PC-9 (cell line): Measurements from ENCODE around the gene CCDC24. TPM values are rescaled to one million over a fixed set of nuclear protein-coding genes. Genes with fewer than 3 reads are reported as not detected.
A peak's percentile ranks its signal among the peaks of the same experiment; 100 is the strongest.

Experiments used
- BruUV-seq: library from RNA; stranded (reverse); fragments of 400-500 nt; replicated peaks from 2 replicates; lab custom pipeline; 2021; lab: Mats Ljungman, UMichigan
- CTCF ChIA-PET: fragments of 300-600 bp; sonication (Branson Sonifier 250); formaldehyde crosslinking; loops from one replicate; lab custom pipeline; 2022; ENCODE audit warnings: antibody characterized with exemption; lab: Charles Lee
- POLR2A ChIA-PET: fragments of 300-600 bp; sonication (Branson Sonifier 250); formaldehyde crosslinking; loops from one replicate; lab custom pipeline; 2022; ENCODE audit warnings: antibody characterized with exemption; ENCODE audit not compliant: unreplicated experiment; lab: Charles Lee
- DNase-seq, 2 experiments: peaks; one replicate each; pipeline versions ENCODE4 v3.0.0 to v3.0.0-alpha.2; 2015 to 2022; ENCODE audit warnings: mixed read lengths in 1 of 2
- H2AFZ ChIP-seq: fragments of 200-600 bp; sonication (generic); 2 replicates; pipeline ENCODE4 v1.8.1; 2017; ENCODE audit warnings: antibody characterized with exemption
- H3F3A ChIP-seq: fragments of 200-600 bp; sonication (generic); 2 replicates; pipeline ENCODE4 v1.8.1; 2017; ENCODE audit warnings: antibody characterized with exemption, mild to moderate bottlenecking, low read depth; ENCODE audit not compliant: insufficient read depth
- H3K27ac ChIP-seq: fragments of 200-600 bp; sonication (generic); 2 replicates; pipeline ENCODE4 v1.6.1; 2016; ENCODE audit warnings: mixed run types
- H3K27me3 ChIP-seq: fragments of 200-600 bp; sonication (generic); 2 replicates; pipeline ENCODE4 v1.6.1; 2016; ENCODE audit warnings: low read depth, mixed run types; ENCODE audit not compliant: insufficient read depth
- H3K36me3 ChIP-seq: fragments of 200-600 bp; sonication (generic); 2 replicates; pipeline ENCODE4 v1.6.1; 2016; ENCODE audit warnings: low read depth, mixed run types
- H3K4me1 ChIP-seq: fragments of 200-600 bp; sonication (generic); replicated peaks from 2 replicates; pipeline ENCODE4 v1.6.1; 2016; ENCODE audit warnings: mixed run types; ENCODE audit not compliant: insufficient read depth
- H3K4me2 ChIP-seq: fragments of 200-600 bp; sonication (generic); 2 replicates; pipeline ENCODE4 v1.6.1; 2017; ENCODE audit warnings: mixed run types
- H3K4me3 ChIP-seq: fragments of 200-600 bp; sonication (generic); 2 replicates; pipeline ENCODE4 v1.6.1; 2016; ENCODE audit warnings: mixed run types
- H3K79me2 ChIP-seq: fragments of 200-600 bp; sonication (generic); 2 replicates; pipeline ENCODE4 v1.6.1; 2017; ENCODE audit warnings: low read depth, mixed run types
- H3K9me2 ChIP-seq: fragments of 200-600 bp; sonication (generic); 2 replicates; pipeline ENCODE4 v1.8.1; 2017; ENCODE audit warnings: mild to moderate bottlenecking; ENCODE audit not compliant: insufficient read depth
- H3K9me3 ChIP-seq: fragments of 200-600 bp; sonication (generic); 2 replicates; pipeline ENCODE4 v1.8.1; 2016; ENCODE audit warnings: low read depth; ENCODE audit not compliant: insufficient read depth
- H4K20me1 ChIP-seq: fragments of 200-600 bp; sonication (generic); 2 replicates; pipeline ENCODE4 v1.8.1; 2017; ENCODE audit not compliant: insufficient read depth
- EZH2 ChIP-seq: fragments of 200-600 bp; sonication (generic); IDR thresholded peaks from 2 replicates; pipeline ENCODE4 v1.8.0; 2017; ENCODE audit warnings: antibody characterized with exemption, low read depth
- intact Hi-C: fragments of 100-400 bp; cut with micrococcal nuclease; formaldehyde crosslinking; loops from one replicate; pipeline ENCODE4 v1.10.0; 2022; ENCODE audit not compliant: unreplicated experiment
- total RNA-seq: library from RNA; stranded (reverse); gene quantifications from 2 replicates; pipeline ENCODE4 v1.2.3, GENCODE V29; 2021
- TF ChIP-seq, protein P1 (sequence below): fragments of 200-600 bp; sonication (generic); conservative IDR thresholded peaks from 2 replicates; pipeline ENCODE4 v1.6.1; 2017; ENCODE audit warnings: mixed run types, antibody characterized with exemption, mild to moderate bottlenecking, moderate library complexity

Gene CCDC24
- total RNA-seq, 1 experiment from 2014 or later, result 47.9 TPM

DNA sequence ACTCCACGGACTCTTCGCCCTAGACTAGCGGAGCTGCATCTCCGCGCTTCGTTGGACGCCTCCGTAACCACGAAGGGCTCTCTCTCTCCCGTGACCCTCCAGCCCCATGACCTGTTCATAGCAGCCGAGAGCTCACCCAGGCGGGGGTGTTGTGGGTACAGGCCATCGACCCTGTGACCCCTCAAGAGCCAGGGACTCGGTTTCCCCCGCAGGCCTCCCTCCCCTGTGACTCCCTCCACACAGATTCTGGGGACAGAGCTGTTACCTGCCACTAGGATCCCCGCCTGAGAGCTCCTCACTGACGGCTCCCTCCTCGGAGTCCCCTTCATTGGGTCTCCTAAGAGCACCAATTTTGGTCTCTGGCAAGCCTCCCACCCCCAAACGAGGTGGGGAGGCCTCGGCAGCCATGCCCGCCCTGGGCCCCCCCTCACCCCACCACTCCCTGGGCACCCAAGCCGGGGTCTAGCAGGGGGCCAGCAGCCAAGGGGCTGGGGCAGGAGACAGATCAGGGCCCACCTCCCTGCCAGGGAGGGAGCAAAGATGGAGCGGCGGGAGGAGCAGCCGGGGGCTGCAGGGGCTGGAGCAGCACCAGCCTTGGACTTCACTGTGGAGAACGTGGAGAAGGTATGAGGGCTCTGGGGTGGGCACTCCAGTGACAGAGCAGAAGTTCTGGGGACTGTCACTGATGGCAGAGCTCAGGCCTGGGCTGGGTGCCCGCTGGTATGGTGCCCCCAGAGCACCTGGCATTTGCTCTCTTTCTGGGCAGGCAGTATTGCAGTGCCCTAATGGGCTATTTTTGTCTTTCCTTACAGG lies 44.1 kb upstream of the CCDC24 start:
- Histone ChIP-seq H3F3A (peaks cover 6% of the 10 kb centered on the region; the same call in 1 of the 2 replicates), H3K27ac (no peak overlapping the region; the same call in 1 of the 2 replicates), H3K9me3 (no peaks in the 10 kb centered on the region), H3K4me2 (peak overlapping the region; percentile 100), H3K4me1 (peaks cover 26% of the 10 kb centered on the region), H3K27me3 (no peaks in the 10 kb centered on the region), H3K4me3 (peak overlapping the region; percentile 74), H2AFZ (peak overlapping the region; percentile 94), H3K9me2 (no peaks in the 10 kb centered on the region), H3K36me3 (no peaks in the 10 kb centered on the region), H4K20me1 (no peaks in the 10 kb centered on the region), H3K79me2 (peaks cover 17% of the 10 kb centered on the region; the same call in 1 of the 2 replicates)
- TF ChIP-seq EZH2, result no peak
- TF ChIP-seq, protein P1, sequence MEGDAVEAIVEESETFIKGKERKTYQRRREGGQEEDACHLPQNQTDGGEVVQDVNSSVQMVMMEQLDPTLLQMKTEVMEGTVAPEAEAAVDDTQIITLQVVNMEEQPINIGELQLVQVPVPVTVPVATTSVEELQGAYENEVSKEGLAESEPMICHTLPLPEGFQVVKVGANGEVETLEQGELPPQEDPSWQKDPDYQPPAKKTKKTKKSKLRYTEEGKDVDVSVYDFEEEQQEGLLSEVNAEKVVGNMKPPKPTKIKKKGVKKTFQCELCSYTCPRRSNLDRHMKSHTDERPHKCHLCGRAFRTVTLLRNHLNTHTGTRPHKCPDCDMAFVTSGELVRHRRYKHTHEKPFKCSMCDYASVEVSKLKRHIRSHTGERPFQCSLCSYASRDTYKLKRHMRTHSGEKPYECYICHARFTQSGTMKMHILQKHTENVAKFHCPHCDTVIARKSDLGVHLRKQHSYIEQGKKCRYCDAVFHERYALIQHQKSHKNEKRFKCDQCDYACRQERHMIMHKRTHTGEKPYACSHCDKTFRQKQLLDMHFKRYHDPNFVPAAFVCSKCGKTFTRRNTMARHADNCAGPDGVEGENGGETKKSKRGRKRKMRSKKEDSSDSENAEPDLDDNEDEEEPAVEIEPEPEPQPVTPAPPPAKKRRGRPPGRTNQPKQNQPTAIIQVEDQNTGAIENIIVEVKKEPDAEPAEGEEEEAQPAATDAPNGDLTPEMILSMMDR, result no peak
- intact Hi-C loops, result loop anchor here (2.0 kb wide), 2 partner anchors 44 to 418 kb away; partner anchors contain the start of gene CCDC24
- DNase-seq, result no peak
- no TSS peak for BruUV-seq
- ChIA-PET CTCF (interaction anchor here (0.6 to 2.8 kb wide), 4 partner anchors 101 to 234 kb away, joined by 3 to 13 read pairs (median 3); no protein-coding TSS in a partner anchor), POLR2A (interaction anchor here (0.5 to 0.9 kb wide), 4 partner anchors 23 to 1781 kb away, joined by 3 to 38 read pairs (median 6); partner anchors contain the start of genes DPH2 and SLC6A9)

DNA sequence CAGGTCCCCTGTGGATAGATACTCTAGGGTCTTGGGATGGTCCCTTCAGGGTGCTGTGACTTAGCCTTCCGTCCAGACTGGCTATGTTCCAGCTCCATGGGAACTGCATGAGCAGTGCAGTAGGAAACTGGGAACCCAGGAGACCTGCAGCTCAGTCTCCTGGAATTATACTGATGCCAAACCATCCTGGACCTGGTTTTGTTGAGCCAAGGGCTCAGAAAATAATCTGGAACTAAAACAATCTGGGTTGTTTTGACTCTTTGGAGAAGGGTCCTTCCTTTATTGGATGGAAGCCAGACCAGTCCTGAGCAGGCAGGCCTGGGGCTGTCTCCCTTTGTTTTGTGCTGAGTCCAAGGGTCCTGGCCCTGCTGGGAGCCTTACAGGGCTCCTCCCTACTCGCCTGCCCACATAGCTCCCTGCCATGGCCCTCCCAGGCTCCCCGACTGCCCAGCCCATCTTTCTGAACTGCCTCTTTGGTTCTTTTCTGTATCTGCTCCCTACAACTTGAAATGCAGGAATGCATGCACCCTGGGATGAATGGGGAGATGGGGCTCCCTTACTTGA lies 43.4 kb upstream of the CCDC24 start:
- ChIA-PET CTCF (interaction anchor here (0.7 kb wide), 1 partner anchor 100 kb away, joined by 3 read pairs; no protein-coding TSS in a partner anchor), POLR2A (interaction anchor here (0.9 kb wide), 1 partner anchor 493 kb away, joined by 5 read pairs; no protein-coding TSS in a partner anchor)
- TF ChIP-seq, protein P1, result no peak
- TSS peak; percentile 43 for BruUV-seq
- H3K36me3 ChIP-seq, result no peaks in the 10 kb centered on the region
- H3K9me2 ChIP-seq, result no peaks in the 10 kb centered on the region
- DNase-seq, result no peak
- no peaks in the 10 kb centered on the region for H3K9me3 ChIP-seq
- no peaks in the 10 kb centered on the region for H3K27me3 ChIP-seq
- H3K4me1 ChIP-seq, result peaks cover 26% of the 10 kb centered on the region
- no peak overlapping the region for H3K27ac ChIP-seq
- H3K79me2 ChIP-seq, result peaks cover 17% of the 10 kb centered on the region; the same call in 1 of the 2 replicates
- H3K4me3 ChIP-seq, result peak overlapping the region; percentile 74; the same call in 1 of the 2 replicates
- intact Hi-C loops, result loop anchor here (2.0 kb wide), 2 partner anchors 43 to 419 kb away; partner anchors contain the start of gene CCDC24
- peak overlapping the region; percentile 100 for H3K4me2 ChIP-seq
- peaks cover 6% of the 10 kb centered on the region; the same call in 1 of the 2 replicates for H3F3A ChIP-seq
- no peak overlapping the region for H2AFZ ChIP-seq
- no peaks in the 10 kb centered on the region for H4K20me1 ChIP-seq

DNA sequence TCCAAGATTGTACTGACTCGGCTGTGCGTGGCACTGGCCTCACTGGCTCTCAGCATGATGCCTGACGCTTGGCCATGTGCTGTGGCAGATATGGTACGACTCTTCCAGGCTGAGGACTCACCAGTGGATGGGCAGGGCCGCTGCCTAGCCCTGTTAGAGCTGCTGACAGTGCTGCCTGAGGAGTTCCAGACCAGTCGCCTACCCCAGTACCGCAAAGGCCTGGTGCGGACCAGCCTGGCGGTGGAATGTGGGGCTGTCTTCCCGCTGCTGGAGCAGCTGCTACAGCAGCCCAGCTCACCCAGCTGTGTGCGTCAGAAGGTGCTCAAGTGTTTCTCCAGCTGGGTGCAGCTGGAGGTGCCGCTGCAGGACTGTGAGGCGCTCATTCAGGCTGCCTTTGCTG lies 41.7 kb upstream of the CCDC24 start:
- no peak overlapping the region for H3K4me2 ChIP-seq
- ChIA-PET CTCF (no interaction called here), POLR2A (no interaction called here)
- H3K27me3 ChIP-seq, result no peaks in the 10 kb centered on the region
- H3K9me3 ChIP-seq, result no peaks in the 10 kb centered on the region
- H4K20me1 ChIP-seq, result no peaks in the 10 kb centered on the region
- H3K27ac ChIP-seq, result no peak overlapping the region
- H3K4me3 ChIP-seq, result no peak overlapping the region
- no peak for DNase-seq
- peaks cover 15% of the 10 kb centered on the region; the same call in 1 of the 2 replicates for H3K79me2 ChIP-seq
- no peaks in the 10 kb centered on the region for H3K36me3 ChIP-seq
- no peak for TF ChIP-seq EZH2
- TF ChIP-seq, protein P1, result no peak
- H3K9me2 ChIP-seq, result no peaks in the 10 kb centered on the region
- peaks cover 6% of the 10 kb centered on the region; the same call in 1 of the 2 replicates for H3F3A ChIP-seq
- BruUV-seq, result no TSS peak
- no peak overlapping the region for H2AFZ ChIP-seq
- intact Hi-C loops, result no loop called here
- peaks cover 24% of the 10 kb centered on the region for H3K4me1 ChIP-seq
